Loucy (cell line): ENCODE results near the gene SLCO2A1.
"Not testable (repeated sequence)": the region's sequence is repeated elsewhere in the genome, so short reads cannot be mapped to it uniquely, and the experiment has no call there.

Experiments
- H2AFZ ChIP-seq: fragments of 200-600 bp; sonication (generic); 2 replicates; pipeline ENCODE4 v1.6.0; 2016; ENCODE audit warnings: antibody characterized with exemption, mild to moderate bottlenecking, low read length, moderate library complexity
- H3F3A ChIP-seq: fragments of 200-600 bp; 2 replicates; pipeline ENCODE4 v1.6.0; 2016; ENCODE audit warnings: antibody characterized with exemption, low read depth, mild to moderate bottlenecking
- H3K27me3 ChIP-seq: fragments of 200-600 bp; sonication (generic); 2 replicates; pipeline ENCODE4 v1.6.1; 2014; ENCODE audit warnings: low read length, mild to moderate bottlenecking; ENCODE audit not compliant: insufficient read depth, poor library complexity, severe bottlenecking
- H3K36me3 ChIP-seq: fragments of 200-600 bp; sonication (generic); 2 replicates; pipeline ENCODE4 v1.6.1; 2016; ENCODE audit warnings: low read length; ENCODE audit not compliant: insufficient read depth
- H3K4me1 ChIP-seq: fragments of 200-600 bp; sonication (generic); 2 replicates; pipeline ENCODE4 v1.5.1; 2014; ENCODE audit warnings: low read length, mild to moderate bottlenecking; ENCODE audit not compliant: insufficient read depth, poor library complexity, severe bottlenecking
- H3K4me2 ChIP-seq: fragments of 200-600 bp; sonication (generic); 2 replicates; pipeline ENCODE4 v1.6.0; 2014; ENCODE audit warnings: antibody characterized with exemption, low read length, low read depth, mild to moderate bottlenecking; ENCODE audit not compliant: poor library complexity, severe bottlenecking
- H3K4me3 ChIP-seq: fragments of 200-600 bp; sonication (generic); 2 replicates; pipeline ENCODE4 v1.5.1; 2014; ENCODE audit warnings: low read length, mild to moderate bottlenecking, mixed read lengths; ENCODE audit not compliant: poor library complexity, severe bottlenecking
- H3K79me2 ChIP-seq: fragments of 200-600 bp; sonication (generic); 2 replicates; pipeline ENCODE4 v1.6.1; 2014; ENCODE audit warnings: low read length; ENCODE audit not compliant: insufficient read depth
- H3K9ac ChIP-seq: fragments of 200-600 bp; sonication (generic); 2 replicates; pipeline ENCODE4 v1.6.0; 2014; ENCODE audit warnings: mild to moderate bottlenecking, low read depth, low read length, moderate library complexity; ENCODE audit not compliant: poor library complexity, severe bottlenecking
- H3K9me2 ChIP-seq: fragments of 200-600 bp; sonication (generic); replicated peaks from 2 replicates; pipeline ENCODE4 v1.6.1; 2016; ENCODE audit warnings: low read depth, low read length, mixed read lengths
- H3K9me3 ChIP-seq: fragments of 200-600 bp; sonication (generic); 2 replicates; pipeline ENCODE4 v1.6.1; 2014; ENCODE audit warnings: mild to moderate bottlenecking, antibody characterized with exemption, low read length, low read depth; ENCODE audit not compliant: insufficient read depth
- H4K20me1 ChIP-seq: fragments of 200-600 bp; sonication (generic); 2 replicates; pipeline ENCODE4 v1.6.0; 2014; ENCODE audit warnings: antibody characterized with exemption, low read length, mild to moderate bottlenecking; ENCODE audit not compliant: insufficient read depth, poor library complexity, severe bottlenecking
- EZH2phosphoT487 ChIP-seq: fragments of 200-600 bp; IDR thresholded peaks from 2 replicates; pipeline ENCODE4 v1.6.1; 2018; ENCODE audit warnings: antibody characterized with exemption, mild to moderate bottlenecking, moderate library complexity, borderline replicate concordance
- TF ChIP-seq, protein P1 (sequence below): fragments of 200-600 bp; sonication (generic); conservative IDR thresholded peaks from 2 replicates; pipeline ENCODE4 v1.5.1; 2014; ENCODE audit warnings: mild to moderate bottlenecking, antibody characterized with exemption, low read length

The SLCO2A1 gene

GRCh38 chr3:134073583-134073945 lies 43.8 kb upstream of the SLCO2A1 start:
- H3K79me2 ChIP-seq: no peaks in the 10 kb centered on the region
- H2AFZ ChIP-seq: no peak overlapping the region
- no peaks in the 10 kb centered on the region for H3F3A ChIP-seq
- no peaks in the 10 kb centered on the region for H3K9me3 ChIP-seq
- no peaks in the 10 kb centered on the region for H4K20me1 ChIP-seq
- no peak for TF ChIP-seq EZH2phosphoT487
- TF ChIP-seq, protein P1, sequence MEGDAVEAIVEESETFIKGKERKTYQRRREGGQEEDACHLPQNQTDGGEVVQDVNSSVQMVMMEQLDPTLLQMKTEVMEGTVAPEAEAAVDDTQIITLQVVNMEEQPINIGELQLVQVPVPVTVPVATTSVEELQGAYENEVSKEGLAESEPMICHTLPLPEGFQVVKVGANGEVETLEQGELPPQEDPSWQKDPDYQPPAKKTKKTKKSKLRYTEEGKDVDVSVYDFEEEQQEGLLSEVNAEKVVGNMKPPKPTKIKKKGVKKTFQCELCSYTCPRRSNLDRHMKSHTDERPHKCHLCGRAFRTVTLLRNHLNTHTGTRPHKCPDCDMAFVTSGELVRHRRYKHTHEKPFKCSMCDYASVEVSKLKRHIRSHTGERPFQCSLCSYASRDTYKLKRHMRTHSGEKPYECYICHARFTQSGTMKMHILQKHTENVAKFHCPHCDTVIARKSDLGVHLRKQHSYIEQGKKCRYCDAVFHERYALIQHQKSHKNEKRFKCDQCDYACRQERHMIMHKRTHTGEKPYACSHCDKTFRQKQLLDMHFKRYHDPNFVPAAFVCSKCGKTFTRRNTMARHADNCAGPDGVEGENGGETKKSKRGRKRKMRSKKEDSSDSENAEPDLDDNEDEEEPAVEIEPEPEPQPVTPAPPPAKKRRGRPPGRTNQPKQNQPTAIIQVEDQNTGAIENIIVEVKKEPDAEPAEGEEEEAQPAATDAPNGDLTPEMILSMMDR: no peak
- no peak overlapping the region for H3K9ac ChIP-seq
- no peaks in the 10 kb centered on the region for H3K27me3 ChIP-seq
- no peaks in the 10 kb centered on the region for H3K36me3 ChIP-seq
- H3K4me3 ChIP-seq: no peak overlapping the region
- H3K9me2 ChIP-seq: no peaks in the 10 kb centered on the region
- H3K4me2 ChIP-seq: no peak overlapping the region
- peaks cover 9% of the 10 kb centered on the region for H3K4me1 ChIP-seq

DNA sequence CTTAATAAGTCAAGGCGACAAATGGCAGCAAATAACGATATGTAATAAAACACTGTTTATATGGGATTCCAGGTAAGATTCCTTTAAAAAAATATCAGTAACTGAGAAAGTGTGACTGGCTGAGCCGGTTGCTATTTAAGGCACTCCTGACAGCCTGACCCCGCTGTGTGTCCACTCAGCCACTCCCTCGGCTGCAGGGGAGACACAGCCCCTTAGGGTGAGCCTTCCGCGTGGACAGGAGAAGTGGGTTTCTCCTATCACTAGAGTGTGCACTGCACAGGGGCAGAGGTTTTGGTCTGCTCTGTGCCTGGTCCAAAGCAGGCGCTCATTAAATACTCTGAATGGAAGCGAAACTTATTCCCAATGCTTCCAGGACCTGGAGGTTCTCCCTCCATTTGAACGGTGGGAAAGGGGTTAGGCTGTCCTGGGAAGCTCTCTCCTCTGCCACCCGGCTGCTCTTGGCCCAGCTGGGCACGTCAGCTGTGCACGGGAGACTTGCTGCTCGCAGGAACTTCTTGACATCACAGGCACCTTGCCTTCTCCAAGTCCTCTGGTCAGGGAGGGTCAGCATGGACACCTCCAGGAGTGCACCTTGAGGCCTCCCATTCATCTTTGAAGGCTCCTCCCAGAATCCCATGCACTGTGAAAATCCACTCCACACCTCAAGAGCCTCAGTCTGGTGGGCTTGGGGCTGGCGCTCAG lies 43.3 kb upstream of the SLCO2A1 start:
- Histone ChIP-seq H3K27me3 (no peaks in the 10 kb centered on the region), H3K4me1 (peaks cover 9% of the 10 kb centered on the region), H2AFZ (no peak overlapping the region), H3K4me3 (no peak overlapping the region), H3K9me2 (no peaks in the 10 kb centered on the region), H3F3A (no peaks in the 10 kb centered on the region), H3K4me2 (no peak overlapping the region), H3K79me2 (no peaks in the 10 kb centered on the region), H4K20me1 (no peaks in the 10 kb centered on the region), H3K9me3 (no peaks in the 10 kb centered on the region), H3K36me3 (no peaks in the 10 kb centered on the region), H3K9ac (no peak overlapping the region)
- TF ChIP-seq EZH2phosphoT487: no peak
- TF ChIP-seq, protein P1: no peak

GRCh38 chr3:134070281-134070680 lies 40.6 kb upstream of the SLCO2A1 start:
- H2AFZ ChIP-seq, H3K9me3 ChIP-seq, H3K79me2 ChIP-seq, H3K27me3 ChIP-seq, H3K4me2 ChIP-seq, H4K20me1 ChIP-seq, H3K36me3 ChIP-seq, H3F3A ChIP-seq, H3K9me2 ChIP-seq, H3K4me1 ChIP-seq, H3K4me3 ChIP-seq, H3K9ac ChIP-seq: not testable (repeated sequence)

GRCh38 chr3:134068429-134068828 lies 38.7 kb upstream of the SLCO2A1 start:
- H4K20me1 ChIP-seq: no peaks in the 10 kb centered on the region
- TF ChIP-seq, protein P1: no peak
- TF ChIP-seq EZH2phosphoT487: no peak
- H3K79me2 ChIP-seq: no peaks in the 10 kb centered on the region
- H3K9ac ChIP-seq: no peak overlapping the region
- H3K4me2 ChIP-seq: no peak overlapping the region
- H3F3A ChIP-seq: no peaks in the 10 kb centered on the region
- H3K4me3 ChIP-seq: no peak overlapping the region
- H3K9me2 ChIP-seq: no peaks in the 10 kb centered on the region
- no peaks in the 10 kb centered on the region for H3K27me3 ChIP-seq
- H2AFZ ChIP-seq: no peak overlapping the region
- no peaks in the 10 kb centered on the region for H3K9me3 ChIP-seq
- H3K36me3 ChIP-seq: no peaks in the 10 kb centered on the region
- H3K4me1 ChIP-seq: peaks cover 9% of the 10 kb centered on the region
